GM19452 (cell line): ENCODE data around the gene TDRD15.
"Not testable (repeated sequence)": the region's sequence is repeated elsewhere in the genome, so short reads cannot be mapped to it uniquely, and the experiment has no call there.

Source experiments
- ATAC-seq: cut with Tn5 transposase; IDR thresholded peaks from one replicate; pipeline ENCODE4 v1.9.1; 2021; ENCODE audit not compliant: unreplicated experiment

TDRD15 gene

DNA sequence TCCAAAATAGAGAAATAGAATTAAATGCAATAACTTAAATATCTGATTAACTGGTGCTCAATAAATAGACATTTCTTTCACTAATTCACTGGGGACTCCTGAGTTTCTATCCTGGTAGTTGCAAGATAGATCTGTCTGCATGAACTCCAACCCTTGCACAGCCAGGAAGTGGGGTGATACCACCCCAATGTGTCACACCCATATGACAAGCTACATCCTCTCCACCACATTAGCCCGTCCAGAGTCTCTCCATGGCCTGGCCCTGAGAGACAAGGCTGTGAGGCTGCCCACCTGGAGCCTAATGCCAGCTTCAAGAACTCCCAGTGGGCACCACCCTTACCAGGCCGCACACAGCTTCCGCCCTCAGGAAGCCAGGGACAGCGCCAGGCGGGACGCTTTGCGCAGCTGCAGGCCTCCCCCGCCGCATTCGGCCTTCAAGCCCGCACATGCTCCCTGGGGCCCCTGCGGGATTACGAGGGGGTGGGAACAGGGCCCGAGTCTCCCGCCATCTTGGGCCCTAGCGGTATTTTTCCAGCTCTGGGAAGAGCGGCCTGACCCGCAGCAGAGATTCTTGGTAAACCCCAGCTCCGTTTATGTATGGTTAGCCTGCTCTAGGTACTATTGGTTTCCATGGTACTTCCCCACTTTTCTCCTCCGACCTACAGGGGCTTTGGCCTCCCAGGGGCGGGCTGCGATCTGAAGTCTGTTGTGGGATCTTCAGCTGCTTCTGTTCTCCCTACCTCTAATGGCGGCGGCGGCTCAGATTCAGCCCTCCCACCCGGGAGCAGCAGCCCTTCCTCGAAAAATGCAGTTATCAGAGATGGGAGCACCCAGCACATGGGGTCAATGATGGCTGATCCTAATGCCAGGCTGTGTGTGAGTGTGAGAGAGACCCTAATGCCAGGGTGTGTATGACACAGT, at the start of gene TDRD15:
TDRD15 (plus strand) TSS at position 496 of the 921 bp plus-strand sequence. CDS start 13,500 bp downstream, outside the sequence.
- ATAC-seq: no peak

DNA sequence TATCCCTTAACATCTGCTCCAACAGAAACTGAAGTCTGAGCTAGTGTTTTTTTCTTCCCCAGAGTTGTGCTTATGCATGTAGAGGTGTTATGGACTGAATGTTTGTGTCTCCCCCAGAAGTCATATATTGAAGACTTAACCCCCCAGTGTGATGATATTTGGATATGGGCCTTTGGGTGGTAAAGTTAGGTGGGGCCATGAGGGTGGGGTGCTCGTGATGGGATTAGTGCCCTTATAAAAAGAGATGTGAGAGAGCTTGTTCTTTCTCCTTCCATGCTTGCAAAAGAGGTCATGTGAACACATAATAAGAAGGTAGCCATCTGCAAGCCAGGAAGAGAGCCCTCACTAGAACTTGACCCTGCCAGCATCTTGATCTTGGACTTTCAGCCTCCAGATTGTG, 45.5 kb upstream of the TDRD15 start:
- no peak for ATAC-seq

DNA sequence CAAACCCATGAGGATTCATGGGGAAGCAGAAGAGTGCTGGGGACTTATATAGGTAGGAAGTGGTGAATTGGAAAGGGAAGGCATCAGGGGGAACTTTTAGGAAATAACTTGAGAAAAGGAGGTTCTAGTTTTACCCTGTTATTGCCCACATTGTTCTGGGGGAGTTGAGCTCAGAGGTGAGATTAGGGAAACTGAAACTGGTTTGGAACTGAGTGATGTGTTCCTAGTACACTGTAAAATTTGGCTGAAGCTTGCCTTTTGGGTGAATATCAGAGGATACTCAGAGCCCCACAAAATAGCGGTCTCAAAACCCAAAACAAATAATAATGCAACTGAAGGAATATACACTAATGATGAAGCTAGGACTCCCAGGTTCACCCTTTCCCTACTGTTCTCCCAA, 40.3 kb upstream of the TDRD15 start:
- ATAC-seq: no peak

DNA sequence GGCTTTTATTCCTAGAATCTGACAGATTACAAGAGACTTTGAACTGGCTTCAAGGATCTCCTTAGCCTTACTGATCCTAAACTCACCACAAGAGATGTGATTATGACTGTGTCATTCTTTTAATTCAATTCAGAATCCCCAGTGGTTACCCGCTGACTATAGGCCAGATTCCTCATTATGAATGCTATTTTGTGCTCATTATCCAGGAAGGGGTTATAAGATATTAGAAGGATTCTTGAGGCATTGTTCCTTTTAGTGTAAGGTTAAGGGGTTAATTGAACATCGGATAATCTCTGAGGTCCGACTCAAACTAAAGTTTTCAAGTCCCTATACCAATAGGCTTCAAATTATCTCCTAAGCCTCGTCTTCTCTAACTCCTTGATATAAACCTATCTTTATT, 39.4 kb upstream of the TDRD15 start:
- no peak for ATAC-seq

DNA sequence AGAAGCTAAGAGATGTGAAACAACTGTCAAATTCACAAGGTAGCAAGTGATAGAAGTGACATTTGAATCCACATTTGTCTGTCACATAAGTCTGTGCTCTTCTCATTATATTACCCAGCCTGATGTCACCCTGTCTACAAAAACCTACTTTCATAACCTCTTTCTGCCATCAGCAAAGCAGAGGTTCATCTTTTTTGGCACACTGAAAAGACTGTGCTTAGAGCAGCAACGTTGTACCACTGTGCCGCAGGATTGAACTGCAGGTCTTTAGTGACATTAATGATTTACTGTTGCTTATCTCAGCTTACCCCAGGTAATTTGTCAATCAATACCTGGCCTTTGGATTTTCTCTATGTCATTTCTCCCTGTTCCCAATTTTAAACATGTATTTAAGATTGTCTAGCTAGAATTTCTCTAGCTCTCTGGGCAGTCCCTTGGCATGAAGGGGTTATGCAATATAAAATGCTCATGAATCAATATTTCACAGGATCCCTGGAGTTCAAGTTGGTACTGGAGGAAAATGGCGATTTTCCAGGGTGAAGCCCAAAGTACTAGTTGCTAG, 31.4 kb upstream of the TDRD15 start:
- ATAC-seq: no peak

DNA sequence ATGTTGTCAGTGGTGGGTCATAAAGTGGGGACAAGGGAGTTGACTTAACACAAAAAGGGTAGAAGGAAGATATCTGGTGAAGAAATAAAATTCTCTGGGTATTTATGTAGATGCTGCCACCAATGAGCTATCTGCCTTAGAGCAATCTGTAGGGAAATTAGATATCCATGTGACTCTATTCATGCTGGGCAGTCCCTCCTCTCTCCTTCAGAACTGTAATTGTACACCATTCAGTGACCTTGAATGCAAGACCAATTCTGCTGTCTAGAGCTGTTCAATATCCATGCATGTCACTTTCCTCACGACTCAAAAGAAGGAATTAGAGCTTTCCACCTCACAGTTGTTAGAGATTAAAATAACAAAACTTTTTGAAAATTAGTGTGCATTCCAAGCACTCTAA, 28.6 kb upstream of the TDRD15 start:
- no peak for ATAC-seq

DNA sequence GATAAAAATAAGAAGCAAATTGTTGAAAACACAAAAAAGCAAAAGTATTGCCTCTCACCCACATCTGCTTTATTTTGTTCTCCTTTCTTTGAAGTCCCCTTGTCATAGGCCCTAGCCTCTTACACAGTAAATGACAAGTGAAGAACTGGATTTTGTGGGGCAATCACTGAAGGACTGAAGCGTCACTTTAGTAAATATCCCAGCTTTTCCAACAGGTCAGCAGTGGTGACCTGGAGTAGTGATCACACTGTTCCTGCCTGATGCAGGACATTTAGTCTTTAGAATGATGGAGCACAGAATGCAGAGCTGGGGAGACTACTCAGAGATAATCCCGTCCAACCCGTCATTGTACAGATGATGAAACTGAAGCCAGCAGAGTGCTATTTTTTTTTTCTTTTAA, 28.1 kb upstream of the TDRD15 start:
- no peak for ATAC-seq

DNA sequence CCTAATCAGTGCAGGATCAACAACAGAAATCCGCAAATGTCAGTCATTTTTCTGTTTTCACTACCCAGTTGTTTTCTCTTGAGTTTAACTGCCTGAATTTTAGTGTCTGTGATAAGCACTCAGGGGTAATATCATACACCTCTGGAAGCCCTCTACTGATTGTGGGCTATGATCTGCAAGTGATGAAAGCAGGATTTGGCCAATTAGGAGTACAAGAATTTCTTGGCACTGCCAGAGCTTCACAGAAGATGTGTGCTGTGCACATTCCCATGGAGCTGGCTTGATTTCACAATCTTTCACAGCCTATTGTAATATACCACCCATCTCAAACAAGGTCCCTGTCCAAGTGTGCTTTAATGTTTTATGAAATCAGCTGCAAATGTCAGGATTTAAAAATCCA, 27.3 kb upstream of the TDRD15 start:
- no peak for ATAC-seq

DNA sequence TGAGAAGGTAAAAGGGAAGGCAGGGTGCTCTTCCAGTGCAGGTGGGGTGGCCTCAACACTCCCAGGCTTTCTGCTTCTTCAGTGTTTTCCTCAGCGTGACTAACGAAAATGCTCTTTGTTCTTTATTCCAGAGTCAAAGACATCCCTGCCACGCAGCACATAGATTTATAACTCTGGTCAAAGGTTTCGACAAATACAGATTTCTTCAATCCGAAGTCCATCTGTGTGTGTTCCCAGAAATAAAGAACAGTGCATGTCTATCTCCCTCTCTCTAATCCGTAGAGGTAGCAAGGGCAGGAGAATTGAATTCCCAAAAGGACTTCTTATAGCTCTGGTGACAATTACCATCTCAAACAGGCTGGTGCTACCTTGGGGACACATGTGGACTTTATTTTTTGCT, 26.4 kb upstream of the TDRD15 start:
- ATAC-seq: no peak

DNA sequence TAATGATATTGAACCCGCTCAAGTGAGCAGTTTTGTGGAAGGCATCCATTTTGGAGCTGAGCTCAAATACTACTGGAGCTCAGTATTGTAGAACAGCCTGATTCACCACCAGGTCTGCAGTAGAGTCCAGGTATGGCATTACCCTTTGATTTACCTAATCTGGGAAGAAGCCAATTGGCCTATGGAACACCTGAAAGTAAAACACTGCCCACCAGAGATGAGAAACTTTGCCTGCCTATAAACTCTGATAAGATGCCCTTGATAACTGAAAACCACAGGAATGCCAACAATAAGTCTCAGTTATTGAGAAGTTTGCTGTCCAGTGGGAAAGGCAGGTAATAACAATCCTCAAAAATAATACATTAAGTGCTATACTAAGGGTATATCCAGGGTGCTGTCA, 25.5 kb upstream of the TDRD15 start:
- ATAC-seq: no peak

DNA sequence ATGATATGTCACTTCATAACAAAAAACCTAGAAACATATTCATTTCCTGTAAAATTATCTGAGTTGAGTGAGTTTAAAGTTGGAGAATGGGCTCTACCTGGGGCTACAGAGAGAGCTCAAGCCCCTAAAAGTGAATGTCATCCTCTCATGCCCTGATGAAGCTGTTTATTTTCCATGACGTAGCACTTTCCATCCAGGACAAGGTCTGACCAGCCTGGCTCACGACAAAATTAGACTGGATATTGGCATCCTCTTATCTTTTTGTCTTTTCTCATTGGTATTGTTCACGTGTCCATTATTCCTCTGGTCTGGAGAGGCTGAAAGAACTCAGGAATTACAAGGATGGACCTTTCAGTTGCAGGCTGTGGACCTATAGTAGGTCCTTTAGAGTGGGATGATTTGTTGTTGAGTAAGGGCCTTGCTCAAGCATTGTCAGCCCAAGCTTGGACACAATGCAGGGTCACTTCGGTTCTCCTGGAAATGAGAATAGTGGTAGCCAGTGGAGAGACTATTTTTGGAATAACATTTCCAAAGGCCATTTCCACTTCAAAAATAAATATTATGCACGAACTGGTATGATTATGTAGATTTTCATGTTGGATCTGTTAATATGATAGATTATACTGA, 24.4 kb upstream of the TDRD15 start:
- no peak for ATAC-seq

DNA sequence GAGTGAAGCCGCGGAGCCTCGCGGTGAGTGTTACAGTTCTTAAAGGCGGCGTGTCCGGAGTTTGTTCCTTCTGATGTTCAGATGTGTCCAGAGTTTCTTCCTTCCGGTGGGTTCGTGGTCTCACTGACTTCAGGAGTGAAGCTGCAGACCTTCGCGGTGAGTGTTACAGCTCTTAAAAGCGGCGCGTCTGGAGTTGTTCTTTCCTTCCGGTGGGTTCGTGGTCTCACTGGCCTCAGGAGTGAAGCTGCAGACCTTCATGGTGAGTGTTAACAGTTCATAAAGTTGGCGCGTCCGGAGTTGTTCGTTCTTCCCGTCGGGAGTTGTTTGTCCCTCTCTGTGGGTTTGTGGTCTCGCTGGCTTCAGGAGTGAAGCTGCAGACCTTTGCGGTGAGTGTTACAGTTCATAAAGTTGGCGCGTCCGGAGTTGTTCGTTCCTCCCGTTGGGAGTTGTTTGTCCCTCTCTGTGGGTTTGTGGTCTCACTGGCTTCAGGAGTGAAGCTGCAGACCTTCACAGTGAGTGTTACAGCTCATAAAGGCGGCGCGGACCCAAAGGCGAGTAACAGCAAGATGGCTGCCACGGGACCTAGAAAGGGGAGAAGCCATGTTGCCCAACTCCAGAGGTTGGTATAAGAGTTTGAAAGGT, 22.1 kb upstream of the TDRD15 start:
- not testable (repeated sequence) for ATAC-seq

DNA sequence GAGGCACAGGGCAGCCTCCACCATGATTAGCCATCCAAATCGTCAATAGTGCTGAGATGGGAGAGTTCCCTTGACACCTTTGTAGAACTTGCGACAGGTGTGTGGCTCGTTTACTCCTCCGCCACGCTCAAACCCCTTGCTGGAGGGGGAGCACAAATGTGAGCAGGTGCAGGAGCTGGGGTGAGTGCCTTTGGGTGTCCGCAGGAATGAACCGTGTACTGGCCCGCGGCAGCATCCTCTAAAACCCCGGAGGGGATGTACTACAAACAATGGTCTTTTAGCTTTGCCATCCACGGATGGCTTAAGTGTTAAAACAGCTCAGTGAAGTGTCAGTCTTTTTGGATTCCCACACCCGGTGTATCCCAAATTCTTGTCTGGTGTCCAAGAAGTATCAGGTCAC, 21.4 kb upstream of the TDRD15 start:
- no peak for ATAC-seq

DNA sequence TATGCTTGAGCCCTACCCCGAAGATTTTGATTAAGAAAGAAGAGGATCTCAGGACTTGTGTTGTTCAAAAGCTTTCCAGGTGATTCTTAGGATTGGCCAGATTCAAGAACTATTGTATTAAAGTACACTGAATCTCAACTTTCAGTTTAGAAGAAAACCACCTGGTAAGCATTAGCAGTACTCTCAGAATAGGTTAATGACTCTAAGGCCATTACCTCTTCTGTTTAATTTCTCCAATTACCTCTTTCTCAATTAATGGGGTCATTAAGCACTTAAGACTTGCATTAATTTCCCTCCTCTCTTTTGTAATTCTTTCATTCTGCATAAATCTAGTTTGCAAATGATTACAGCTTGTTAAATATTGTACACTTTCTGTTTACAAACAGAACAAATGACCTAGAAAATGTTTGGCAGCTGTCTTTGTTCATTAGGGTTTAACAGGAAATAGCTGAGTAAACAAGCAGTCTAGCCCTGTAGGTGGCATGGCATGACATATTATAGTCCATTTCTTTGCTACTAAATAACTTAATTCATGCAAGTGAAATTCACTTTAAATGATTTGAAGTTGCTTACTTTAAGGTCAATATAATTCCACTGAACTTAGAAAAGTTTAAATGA, 20.4 kb upstream of the TDRD15 start:
- no peak for ATAC-seq

DNA sequence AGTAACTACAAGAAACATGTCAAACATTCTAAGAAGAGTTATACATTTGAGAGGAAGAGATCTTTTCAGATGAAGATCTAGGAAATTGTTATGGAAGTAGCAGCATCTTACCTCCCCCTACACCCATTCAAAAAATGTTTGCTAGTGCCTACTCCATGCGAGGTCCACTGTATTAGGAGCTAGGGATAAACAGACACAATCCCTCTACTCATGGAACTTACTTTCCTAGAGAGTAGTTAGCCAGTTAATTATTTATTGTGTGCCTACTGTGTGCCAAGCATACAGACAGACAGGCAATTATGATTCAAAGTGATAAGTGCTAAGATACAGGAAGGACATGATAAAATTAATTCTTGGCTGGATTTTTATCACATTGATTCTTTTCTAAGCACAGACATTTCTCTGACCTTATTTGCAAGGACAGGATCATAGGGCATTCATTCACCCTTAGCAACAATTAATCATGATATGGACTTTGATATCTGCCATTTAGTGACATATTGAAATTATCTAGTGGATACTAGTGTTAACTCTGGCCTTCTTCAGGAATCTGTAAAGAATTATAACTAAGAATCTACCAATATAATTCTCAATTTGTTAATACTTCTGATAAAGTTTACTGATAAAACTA, 19.6 kb upstream of the TDRD15 start:
- no peak for ATAC-seq

DNA sequence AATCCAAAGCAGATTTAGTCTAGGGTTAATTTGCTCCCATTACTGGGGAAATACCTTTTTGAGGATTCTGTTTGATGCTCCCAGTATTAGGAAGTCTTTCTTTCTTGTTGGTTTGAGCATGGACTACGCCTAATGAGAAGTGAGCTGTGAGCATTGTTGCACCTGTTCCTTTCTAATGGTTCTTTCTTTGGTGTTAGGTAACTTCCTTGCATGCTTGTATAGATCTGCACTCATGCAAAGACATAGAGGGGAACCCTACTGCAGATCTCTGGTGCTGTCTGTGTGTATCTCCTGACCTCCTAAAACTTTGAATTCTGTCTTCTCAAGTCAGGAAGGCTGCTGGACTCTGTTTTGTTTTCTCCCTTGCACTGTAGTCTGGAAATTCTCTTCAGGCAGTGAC, 12.8 kb upstream of the TDRD15 start:
- ATAC-seq: no peak

DNA sequence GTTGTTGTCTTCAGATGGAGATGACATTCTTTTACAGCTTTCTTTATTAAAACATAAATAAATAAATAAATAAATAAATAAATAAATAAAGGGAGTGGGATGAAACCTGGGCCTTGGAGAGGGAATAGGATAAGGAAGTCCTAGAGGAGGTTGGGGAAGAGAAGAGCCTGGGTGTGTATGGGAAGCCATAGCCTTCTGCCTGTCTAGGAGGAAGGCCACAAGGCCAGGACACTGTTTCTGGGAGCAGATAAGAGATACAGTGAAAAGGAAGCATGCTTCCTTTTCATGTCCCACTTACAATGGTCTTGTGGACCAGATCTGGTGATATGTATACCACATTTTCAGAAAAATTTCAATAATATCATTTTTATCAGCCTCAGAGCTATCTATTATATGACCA, 6.1 kb upstream of the TDRD15 start:
- ATAC-seq: no peak

DNA sequence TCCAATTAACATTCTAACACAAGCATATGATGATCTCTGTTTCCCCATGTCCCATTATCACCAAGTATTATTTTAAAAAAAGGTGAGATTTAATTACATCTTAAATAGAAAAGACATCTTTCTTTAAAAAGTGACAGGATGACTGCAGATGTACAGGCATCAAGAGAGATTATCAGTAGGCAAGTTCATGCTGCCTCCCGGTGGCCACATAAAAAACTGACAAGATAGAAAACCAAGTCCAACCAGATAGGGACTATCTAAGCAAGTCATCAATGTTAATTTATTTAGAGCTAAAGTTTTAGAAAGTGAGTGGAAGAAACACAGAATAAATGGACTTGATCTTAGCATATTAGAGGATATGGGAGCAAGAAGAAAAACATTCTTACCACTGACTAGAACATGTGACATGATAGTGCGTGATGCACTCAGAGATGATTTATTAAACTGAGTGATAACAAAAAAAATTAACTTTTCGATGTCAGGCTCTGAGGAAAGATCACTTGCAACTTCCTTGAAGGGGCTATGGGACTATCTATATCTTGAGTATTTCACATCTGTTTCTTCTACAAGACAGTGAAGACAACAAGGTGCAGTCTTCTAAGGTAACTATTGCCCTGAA, 5.4 kb upstream of the TDRD15 start:
- ATAC-seq: no peak

DNA sequence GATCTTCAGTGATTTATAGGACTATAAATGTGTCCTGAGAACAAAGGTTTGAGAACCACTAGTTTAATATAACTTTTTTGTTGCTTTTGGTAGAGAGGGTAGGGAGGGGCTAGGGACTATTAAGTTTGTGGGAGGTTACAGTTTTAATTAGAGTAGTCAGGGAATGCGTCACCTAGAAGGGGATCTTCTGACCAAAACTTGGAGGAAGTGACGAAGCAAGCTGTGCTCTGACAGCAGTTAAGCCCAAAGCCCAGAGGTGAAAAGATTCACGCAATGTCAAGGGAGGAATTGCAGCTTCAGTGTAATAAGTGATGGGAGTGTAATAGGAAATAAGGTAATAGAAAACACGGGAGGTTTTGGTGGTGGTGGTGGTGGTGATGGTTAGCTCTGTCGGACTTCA, 8.1 kb downstream of the TDRD15 start:
- ATAC-seq: no peak

DNA sequence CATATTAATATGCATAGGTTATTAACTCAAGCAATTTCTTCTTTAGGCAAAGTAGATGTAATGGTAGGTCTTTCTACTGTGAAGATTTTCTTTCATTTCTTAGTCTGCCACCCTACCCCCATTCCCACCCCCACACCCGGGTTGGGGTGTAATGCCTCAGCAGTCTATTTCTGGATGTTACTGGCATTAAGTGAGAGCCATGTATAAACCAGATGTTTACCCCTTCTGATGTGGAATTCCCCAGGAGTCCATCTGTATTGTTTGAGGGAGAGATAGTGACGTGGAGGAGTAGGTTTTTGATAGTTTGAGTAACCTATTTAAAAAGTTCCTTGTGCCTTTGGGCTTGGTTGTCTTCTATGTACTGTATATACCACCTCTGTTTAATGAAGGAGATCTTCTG, 11.8 kb downstream of the TDRD15 start:
- ATAC-seq: no peak
